COLO668 (cell line): ENCODE measurements around the gene ACOT13.
A peak's percentile ranks its signal among the peaks of the same experiment; 100 is the strongest.
"Not testable (repeated sequence)": the region's sequence is repeated elsewhere in the genome, so short reads cannot be mapped to it uniquely, and the experiment has no call there.

Experiments used
- DNase-seq: peaks from one replicate; lab custom pipeline; 2025; ENCODE audit not compliant: unreplicated experiment; lab: John Stamatoyannopoulos, UW

ACOT13 gene

GRCh38 chr6:24661759-24662158 lies 5.1 kb upstream of the ACOT13 start:
- DNase-seq = not testable (repeated sequence)

- no peak for DNase-seq
These were observed 4.6 kb upstream of the ACOT13 start for GRCh38 chr6:24662236-24662635.

GRCh38 chr6:24663189-24663588 lies 3.7 kb upstream of the ACOT13 start:
- no peak for DNase-seq

- no peak for DNase-seq
These were observed 2.6 kb upstream of the ACOT13 start for GRCh38 chr6:24664046-24664987.

- DNase-seq = peak; percentile 36
These were observed 708 bp upstream of the ACOT13 start for GRCh38 chr6:24666097-24666640.

GRCh38 chr6:24667378-24667803 lies 514 bp downstream of the ACOT13 start:
- no peak for DNase-seq

- not testable (repeated sequence) for DNase-seq
These were observed 1.5 kb downstream of the ACOT13 start for GRCh38 chr6:24668066-24668996.

GRCh38 chr6:24668997-24669361 lies 2.1 kb downstream of the ACOT13 start:
- no peak for DNase-seq

GRCh38 chr6:24670492-24670891 lies 3.6 kb downstream of the ACOT13 start:
- DNase-seq = not testable (repeated sequence)

- not testable (repeated sequence) for DNase-seq
These were observed 4.2 kb downstream of the ACOT13 start for GRCh38 chr6:24671077-24671476.

GRCh38 chr6:24672620-24673182 lies 5.8 kb downstream of the ACOT13 start:
- DNase-seq = no peak

GRCh38 chr6:24673625-24674024 lies 6.7 kb downstream of the ACOT13 start:
- no peak for DNase-seq

GRCh38 chr6:24678792-24679352 lies 12.0 kb downstream of the ACOT13 start:
- not testable (repeated sequence) for DNase-seq

GRCh38 chr6:24680582-24680981 lies 13.7 kb downstream of the ACOT13 start:
- no peak for DNase-seq

- DNase-seq = no peak
These were observed 16.7 kb downstream of the ACOT13 start for GRCh38 chr6:24683297-24684296.

GRCh38 chr6:24686408-24686807 lies 19.5 kb downstream of the ACOT13 start:
- no peak for DNase-seq

- no peak for DNase-seq
These were observed 20.1 kb downstream of the ACOT13 start for GRCh38 chr6:24686946-24687345.

- DNase-seq = no peak
These were observed 23.1 kb downstream of the ACOT13 start for GRCh38 chr6:24689964-24690363.

GRCh38 chr6:24690593-24690992 lies 23.7 kb downstream of the ACOT13 start:
- no peak for DNase-seq
